NCI-H1436 (cell line): ENCODE measurements around the gene CCT8.
"Not testable (repeated sequence)": the region's sequence is repeated elsewhere in the genome, so short reads cannot be mapped to it uniquely, and the experiment has no call there.

Experiments
- DNase-seq: peaks from one replicate; lab custom pipeline; 2025; lab: John Stamatoyannopoulos, UW

Gene CCT8

DNA sequence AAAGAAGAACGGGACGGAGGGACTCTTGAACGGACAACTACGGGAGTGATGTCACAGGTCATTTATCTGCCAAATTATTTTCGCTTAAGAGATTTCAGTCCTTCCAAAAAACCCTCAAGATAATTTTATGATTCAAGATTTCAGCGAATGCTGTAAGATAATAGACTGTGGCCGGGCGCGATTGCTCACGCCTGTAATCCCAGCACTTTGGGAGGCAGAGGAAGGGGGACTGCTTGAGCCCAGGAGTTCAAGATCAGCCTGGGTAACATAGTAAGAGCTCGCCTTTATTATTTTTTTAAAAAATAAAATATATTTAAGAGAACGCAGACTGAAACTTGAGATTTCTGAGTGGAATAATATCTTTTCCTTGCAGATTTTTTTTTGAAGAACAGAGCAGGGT is 54.9 kb downstream of the CCT8 start:
- DNase-seq = no peak

GRCh38 chr21:29017639-29018237 is 55.7 kb downstream of the CCT8 start:
- DNase-seq = no peak

DNA sequence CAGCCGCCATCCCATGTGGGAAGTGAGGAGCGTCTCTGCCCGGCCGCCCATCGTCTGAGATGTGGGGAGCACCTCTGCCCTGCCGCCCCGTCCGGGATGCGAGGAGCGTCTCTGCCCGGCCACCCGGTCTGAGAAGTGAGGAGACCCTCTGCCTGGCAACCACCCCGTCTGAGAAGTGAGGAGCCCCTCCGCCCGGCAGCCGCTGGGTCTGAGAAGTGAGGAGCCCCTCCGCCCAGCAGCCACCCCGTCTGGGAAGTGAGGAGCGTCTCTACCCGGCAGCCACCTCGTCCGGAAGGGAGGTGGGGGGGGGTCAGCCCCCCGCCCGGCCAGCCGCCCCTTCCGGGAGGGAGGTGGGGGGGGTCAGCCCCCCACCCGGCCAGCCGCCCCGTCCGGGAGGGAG is 62.2 kb downstream of the CCT8 start:
- DNase-seq = not testable (repeated sequence)

DNA sequence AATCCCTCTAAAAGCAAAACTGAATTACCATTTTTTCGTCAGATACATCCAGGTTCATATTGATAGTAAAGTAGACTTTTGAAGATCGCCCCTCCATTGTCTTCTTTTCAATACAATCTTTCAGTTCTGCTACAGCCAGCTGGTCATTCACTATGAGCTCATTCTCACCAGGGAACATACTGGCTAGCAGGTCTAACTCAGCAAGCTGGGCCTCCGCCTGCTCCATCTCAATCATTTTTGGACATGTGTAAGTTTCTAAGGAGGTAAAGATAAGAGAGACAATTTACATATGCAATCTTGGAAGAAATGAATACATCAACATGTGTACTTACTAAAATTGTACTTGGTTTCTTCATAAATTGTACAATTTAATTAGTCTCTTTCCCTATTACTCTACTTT is 65.1 kb downstream of the CCT8 start:
- DNase-seq = no peak

GRCh38 chr21:29007810-29008209 is 65.6 kb downstream of the CCT8 start:
- DNase-seq = no peak

DNA sequence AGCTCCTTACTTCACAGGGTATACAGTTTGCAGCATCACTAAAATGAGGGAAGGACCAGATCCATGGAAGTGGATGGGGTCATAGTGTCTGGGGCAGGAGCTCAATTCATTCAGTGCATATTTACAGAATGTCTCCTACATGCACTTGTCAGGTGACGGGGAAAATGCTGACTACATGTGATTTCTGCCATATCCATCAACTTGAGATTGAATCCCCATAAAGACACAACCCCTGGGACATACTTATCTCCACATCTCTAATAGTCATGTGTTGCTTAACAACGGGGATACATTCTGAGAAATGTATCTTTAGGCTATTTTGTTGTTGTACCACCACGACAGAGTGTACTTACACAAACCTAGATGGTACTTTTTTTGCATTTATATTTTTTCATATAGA is 66.3 kb downstream of the CCT8 start:
- no peak for DNase-seq
